HEK293 (cell line): ENCODE measurements around the gene MICAL3.
"Not testable (repeated sequence)": the region's sequence is repeated elsewhere in the genome, so short reads cannot be mapped to it uniquely, and the experiment has no call there.

Source experiments
- CTCF ChIA-PET: fragments of 350-600 bp; formaldehyde crosslinking; extraction: SDS; loops from one replicate; lab custom pipeline; 2021; ENCODE audit warnings: antibody characterized with exemption; lab: Yijun Ruan, JAX
- POLR2A ChIA-PET: fragments of 300-600 bp; formaldehyde crosslinking; extraction: SDS; loops from one replicate; lab custom pipeline; 2020; ENCODE audit warnings: antibody characterized with exemption, inconsistent platforms; lab: Yijun Ruan, JAX
- H3K27ac ChIP-seq: fragments of 200-500 bp; sonication (Bioruptor generic); 2 replicates; pipeline ENCODE4 v1.5.1; 2014; ENCODE audit warnings: low read depth, low read length, control low read depth, inconsistent platforms; ENCODE audit errors: extremely low read depth
- H3K36me3 ChIP-seq, 2 experiments: fragments of 200-500 bp in 1 of 2; sonication (Bioruptor generic) in 1 of 2; 1 replicate in 1 of 2; 2 replicates in 1 of 2; pipeline ENCODE4 v1.5.1; 2014 to 2017; ENCODE audit warnings: inconsistent platforms in 2 of 2, low read length in 2 of 2; ENCODE audit not compliant: control insufficient read depth in 2 of 2, insufficient read depth in 1 of 2
- H3K4me1 ChIP-seq: fragments of 200-500 bp; sonication (Bioruptor generic); 2 replicates; pipeline ENCODE4 v1.5.1; 2014; ENCODE audit warnings: mild to moderate bottlenecking, low read length, inconsistent platforms; ENCODE audit not compliant: control insufficient read depth, insufficient read depth
- H3K4me3 ChIP-seq: 2 replicates; pipeline ENCODE4 v1.5.1; 2011; ENCODE audit warnings: low read depth, mild to moderate bottlenecking, control low read depth, low read length, moderate library complexity
- H3K9me3 ChIP-seq: fragments of 200-500 bp; sonication (Bioruptor generic); 2 replicates; pipeline ENCODE4 v1.5.1; 2014; ENCODE audit warnings: low read depth, low read length, inconsistent platforms; ENCODE audit not compliant: control insufficient read depth, insufficient read depth
- CTCF ChIP-seq: fragments of 450-650 bp; formaldehyde crosslinking; IDR thresholded peaks from 2 replicates; pipeline ENCODE4 v1.5.1; 2016; ENCODE audit warnings: missing biosample characterization, missing genetic modification characterization
- EGR2 ChIP-seq: fragments of 450-650 bp; formaldehyde crosslinking; IDR thresholded peaks from 2 replicates; pipeline ENCODE4 v1.5.1; 2016; ENCODE audit warnings: low read depth, missing biosample characterization, missing genetic modification characterization
- MYNN ChIP-seq: fragments of 450-650 bp; formaldehyde crosslinking; IDR thresholded peaks from 2 replicates; pipeline ENCODE4 v1.5.1; 2016; ENCODE audit warnings: missing biosample characterization, missing genetic modification characterization, borderline replicate concordance
- REST ChIP-seq: fragments of 450-650 bp; formaldehyde crosslinking; IDR thresholded peaks from 2 replicates; pipeline ENCODE4 v1.5.1; 2016; ENCODE audit warnings: missing biosample characterization, missing genetic modification characterization
- ZBTB49 ChIP-seq: fragments of 450-650 bp; formaldehyde crosslinking; IDR thresholded peaks from 2 replicates; pipeline ENCODE4 v1.5.1; 2016; ENCODE audit warnings: missing biosample characterization, missing genetic modification characterization, low read depth
- ZFP69B ChIP-seq: fragments of 450-650 bp; formaldehyde crosslinking; IDR thresholded peaks from 2 replicates; pipeline ENCODE4 v1.5.1; 2016; ENCODE audit warnings: missing biosample characterization, missing genetic modification characterization
- ZNF157 ChIP-seq: fragments of 450-650 bp; formaldehyde crosslinking; IDR thresholded peaks from 2 replicates; pipeline ENCODE4 v1.5.1; 2016; ENCODE audit warnings: missing biosample characterization, missing genetic modification characterization
- ZNF248 ChIP-seq: fragments of 450-650 bp; formaldehyde crosslinking; IDR thresholded peaks from 2 replicates; pipeline ENCODE4 v1.5.1; 2017; ENCODE audit warnings: missing biosample characterization, missing genetic modification characterization
- ZNF26 ChIP-seq: fragments of 450-650 bp; formaldehyde crosslinking; IDR thresholded peaks from 2 replicates; pipeline ENCODE4 v1.5.1; 2016; ENCODE audit warnings: missing biosample characterization, missing genetic modification characterization
- ZNF280C ChIP-seq: fragments of 450-650 bp; formaldehyde crosslinking; IDR thresholded peaks from 2 replicates; pipeline ENCODE4 v1.5.1; 2016; ENCODE audit warnings: missing biosample characterization, missing genetic modification characterization
- ZNF335 ChIP-seq: fragments of 450-650 bp; formaldehyde crosslinking; conservative IDR thresholded peaks from 2 replicates; pipeline ENCODE4 v1.5.1; 2016; ENCODE audit warnings: missing biosample characterization, missing genetic modification characterization
- ZNF449 ChIP-seq: fragments of 450-650 bp; formaldehyde crosslinking; IDR thresholded peaks from 2 replicates; pipeline ENCODE4 v1.5.1; 2017; ENCODE audit warnings: missing biosample characterization, mild to moderate bottlenecking, missing genetic modification characterization, moderate library complexity
- ZNF473 ChIP-seq: fragments of 450-650 bp; formaldehyde crosslinking; IDR thresholded peaks from 2 replicates; pipeline ENCODE4 v1.5.1; 2017; ENCODE audit warnings: missing biosample characterization, missing genetic modification characterization
- ZNF596 ChIP-seq: fragments of 450-650 bp; IDR thresholded peaks from 2 replicates; pipeline ENCODE4 v1.5.0; 2018; ENCODE audit warnings: missing biosample characterization, mild to moderate bottlenecking, missing genetic modification characterization, moderate library complexity
- ZSCAN30 ChIP-seq: fragments of 450-650 bp; IDR thresholded peaks from 2 replicates; pipeline ENCODE4 v1.5.1; 2018; ENCODE audit warnings: missing biosample characterization, mild to moderate bottlenecking, missing genetic modification characterization, moderate library complexity

Gene MICAL3

GRCh38 chr22:17998913-17999312 lies 25.4 kb downstream of the MICAL3 start (continued):
- TF ChIP-seq REST (tag by site-specific recombination) (no peak), MYNN (tag by site-specific recombination) (no peak)

- Histone ChIP-seq H3K27ac (no peak overlapping the region), H3K4me3 (no peak overlapping the region), H3K4me1 (peaks cover 6% of the 10 kb centered on the region; the same call in 1 of the 2 replicates), H3K9me3 (no peaks in the 10 kb centered on the region), H3K36me3 (no peaks in the 10 kb centered on the region)
- TF ChIP-seq ZNF449, result no peak
- no peak for TF ChIP-seq ZNF280C (tag by site-specific recombination)
- TF ChIP-seq ZNF335 (tag by site-specific recombination), result no peak
- no peak for TF ChIP-seq EGR2 (tag by site-specific recombination)
- no peak for TF ChIP-seq ZFP69B
- CTCF ChIA-PET, result interaction anchor here (1.9 kb wide), 1 partner anchor 79 kb away, joined by 9 read pairs; no protein-coding TSS in a partner anchor
- POLR2A ChIA-PET, result no interaction called here
Measured at GRCh38 chr22:17997456-17997855, 26.9 kb downstream of the MICAL3 start.

- H3K9me3 ChIP-seq, H3K4me3 ChIP-seq, H3K4me1 ChIP-seq, H3K27ac ChIP-seq, H3K36me3 ChIP-seq, POLR2A ChIA-PET: not testable (repeated sequence)
- CTCF ChIA-PET, result interaction anchor here (2.3 kb wide), 1 partner anchor 81 kb away, joined by 9 read pairs; no protein-coding TSS in a partner anchor
Measured at GRCh38 chr22:17995256-17995655, 29.1 kb downstream of the MICAL3 start.

- CTCF ChIA-PET, result interaction anchor here (0.6 to 2.3 kb wide), 3 partner anchors 82 to 164 kb away, joined by 3 to 9 read pairs (median 4); partner anchors contain the start of gene PEX26
- no peak overlapping the region for H3K4me3 ChIP-seq
- no peaks in the 10 kb centered on the region for H3K36me3 ChIP-seq
- H3K27ac ChIP-seq, result no peak overlapping the region
- POLR2A ChIA-PET, result no interaction called here
- H3K4me1 ChIP-seq, result peaks cover 3% of the 10 kb centered on the region; the same call in 1 of the 2 replicates
- no peaks in the 10 kb centered on the region for H3K9me3 ChIP-seq
- TF ChIP-seq ZNF473 (tag by site-specific recombination), result no peak
- no peak for TF ChIP-seq ZNF157 (tag by site-specific recombination)
- TF ChIP-seq ZNF596, result no peak
- no peak for TF ChIP-seq CTCF (tag by site-specific recombination)
- no peak for TF ChIP-seq ZNF26
- TF ChIP-seq ZSCAN30, result no peak
- no peak for TF ChIP-seq ZBTB49 (tag by site-specific recombination)
- TF ChIP-seq ZNF248, result no peak
Measured at GRCh38 chr22:17994424-17995108, 29.8 kb downstream of the MICAL3 start.
